ENCODE measurements around the gene B4GALT2. TPM values are rescaled to one million over a fixed set of nuclear protein-coding genes. Genes with fewer than 3 reads are reported as not detected.
A peak's percentile ranks its signal among the peaks of the same experiment; 100 is the strongest.

Gene B4GALT2
- total and polyA plus RNA-seq, 2 of the 4 experiments (the other 2 are of a cell fraction) = 52.3 to 60.8 TPM

DNA sequence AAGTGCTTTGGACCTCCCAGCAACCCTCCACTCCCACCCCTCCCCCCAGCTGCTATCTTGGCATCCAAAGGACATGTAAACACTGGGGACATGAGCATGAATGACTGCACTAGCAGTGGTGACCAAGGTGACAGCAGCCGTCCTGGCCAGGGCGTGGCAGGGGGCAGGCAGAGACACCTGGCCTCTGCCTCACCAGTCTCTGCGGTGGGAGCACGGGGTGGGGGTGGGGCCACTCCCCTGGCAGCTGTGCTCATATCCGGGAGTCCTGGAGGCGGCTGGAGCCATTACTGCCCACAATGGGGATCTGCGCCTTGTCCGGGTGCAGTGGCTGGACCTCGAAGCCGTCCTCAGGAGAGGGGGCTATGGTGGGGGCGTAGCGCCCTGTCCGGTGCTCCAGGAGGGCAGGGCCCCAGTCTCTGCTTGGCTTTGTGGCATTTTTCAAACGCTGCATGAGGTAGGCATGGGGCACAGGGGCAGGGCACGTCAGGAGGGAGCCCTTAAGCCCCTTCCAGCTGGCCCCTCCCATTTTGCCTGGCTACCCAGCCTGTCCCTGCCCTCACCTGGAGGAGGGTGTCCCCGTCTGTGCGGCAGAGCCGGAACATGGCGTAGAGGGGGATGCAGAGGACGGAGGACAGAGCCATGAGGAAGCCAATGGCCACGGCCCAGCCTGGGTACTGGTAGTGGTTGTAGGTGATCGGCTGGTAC lies 18.4 kb downstream of the B4GALT2 start:
- no peaks in the 10 kb centered on the region for H3K79me1 ChIP-seq (ENCODE audit: low read depth in 1 of 2, low read length in 2 of 2)
- intact Hi-C loops (cut with micrococcal nuclease) = no loop called here
- dilution Hi-C loops (cut with HindIII; ENCODE audit: low sequenced_read_pairs, unreplicated experiment) = no loop called here
- no peak overlapping the region for H4K8ac ChIP-seq (ENCODE audit: low read depth in 2 of 2, low read length in 2 of 2)
- ChIA-PET POLR2A (ENCODE audit: unreplicated experiment) (no interaction called here), CTCF (no interaction called here)
- BruUV-seq (replicated peaks) = TSS peak; percentile 24
- no peak overlapping the region for H2BK20ac ChIP-seq (ENCODE audit: low read depth, low read length)
- H3K9me1 ChIP-seq (ENCODE audit: insufficient read depth, low read length) = no peaks in the 10 kb centered on the region
- peaks cover 22% of the 10 kb centered on the region; the same call in 1 of the 2 replicates for H3K36me3 ChIP-seq (ENCODE audit: control insufficient read depth, insufficient read depth, low read length)
- no peak overlapping the region for H2BK120ac ChIP-seq (ENCODE audit: low read depth, low read length)
- no peak for ATAC-seq (ENCODE audit: low read depth)
- H4K20me1 ChIP-seq (ENCODE audit: insufficient read depth, low read length) = no peaks in the 10 kb centered on the region
- H2AFZ ChIP-seq (replicated peaks; ENCODE audit: low read length, poor library complexity) = no peak overlapping the region
- in situ Hi-C loops (cut with MboI; ENCODE audit: low sequenced_read_pairs) = no loop called here
- no peak overlapping the region for H3K14ac ChIP-seq (replicated peaks; ENCODE audit: low read depth, low read length)
- no peak overlapping the region for H3K4ac ChIP-seq (ENCODE audit: low read depth, low read length)
- no peak overlapping the region for H2AK5ac ChIP-seq (ENCODE audit: low read depth, low read length)
- H3K18ac ChIP-seq (ENCODE audit: low read depth, low read length) = no peak overlapping the region
- H2AK9ac ChIP-seq (replicated peaks; ENCODE audit: low read depth, low read length, poor library complexity) = no peak overlapping the region
- no peak overlapping the region for H3K9ac ChIP-seq (ENCODE audit: low read depth, low read length)
- WGBS, 2 experiments (ENCODE audit: extremely low coverage in 2 of 2, insufficient read length in 1 of 2) = 76% methylated on average over 8 of the region's 22 CpGs; no CpG with 5 or more reads in 1 of the 2 experiments
- no peak overlapping the region for H3K23ac ChIP-seq (ENCODE audit: low read depth, low read length)
- no peak overlapping the region for H2BK5ac ChIP-seq (ENCODE audit: low read depth, low read length, poor library complexity, severe bottlenecking)
- DNase-seq = no peak
- no peak overlapping the region for H3K4me3 ChIP-seq (ENCODE audit: insufficient read depth, low read depth, low read length)
- no peaks in the 10 kb centered on the region for H3K9me3 ChIP-seq (ENCODE audit: control insufficient read depth, insufficient read depth, low read length)
- H3K4me2 ChIP-seq (ENCODE audit: low read depth, low read length) = no peak overlapping the region
- TF ChIP-seq BHLHE40 (IDR thresholded peaks at IDR 0.05; ENCODE audit: low read depth, low read length) (no peak), MXI1 (IDR thresholded peaks at IDR 0.05; ENCODE audit: borderline replicate concordance, low read depth, low read length) (no peak), RAD21 (IDR thresholded peaks at IDR 0.05; ENCODE audit: low read length) (no peak)
- H3K27me3 ChIP-seq (ENCODE audit: control insufficient read depth, insufficient read depth, low read length) = no peaks in the 10 kb centered on the region
- no peak overlapping the region for H4K5ac ChIP-seq (ENCODE audit: low read depth, low read length)
- no peak overlapping the region for H4K91ac ChIP-seq (ENCODE audit: insufficient read depth, low read depth, low read length)
- no peaks in the 10 kb centered on the region for H3K4me1 ChIP-seq (ENCODE audit: control insufficient read depth, insufficient read depth, low read length)
- no peak overlapping the region for H3K27ac ChIP-seq (ENCODE audit: insufficient read depth, low read length)
- no peak overlapping the region for H3K56ac ChIP-seq (ENCODE audit: extremely low read depth, insufficient read depth, low read length)
- H2BK15ac ChIP-seq (ENCODE audit: low read depth, low read length) = no peak overlapping the region

All from IMR-90 (cell line).